NCI-H146 treated with DMSO at 0.1 percent for 48 hours (cell line): ENCODE measurements around the gene A2ML1.
A peak's percentile ranks its signal among the peaks of the same experiment; 100 is the strongest.
"Not testable (repeated sequence)": the region's sequence is repeated elsewhere in the genome, so short reads cannot be mapped to it uniquely, and the experiment has no call there.

ENCODE experiments used
- DNase-seq: peaks from one replicate; lab custom pipeline; 2025; ENCODE audit not compliant: unreplicated experiment; lab: John Stamatoyannopoulos, UW

The A2ML1 gene

DNA sequence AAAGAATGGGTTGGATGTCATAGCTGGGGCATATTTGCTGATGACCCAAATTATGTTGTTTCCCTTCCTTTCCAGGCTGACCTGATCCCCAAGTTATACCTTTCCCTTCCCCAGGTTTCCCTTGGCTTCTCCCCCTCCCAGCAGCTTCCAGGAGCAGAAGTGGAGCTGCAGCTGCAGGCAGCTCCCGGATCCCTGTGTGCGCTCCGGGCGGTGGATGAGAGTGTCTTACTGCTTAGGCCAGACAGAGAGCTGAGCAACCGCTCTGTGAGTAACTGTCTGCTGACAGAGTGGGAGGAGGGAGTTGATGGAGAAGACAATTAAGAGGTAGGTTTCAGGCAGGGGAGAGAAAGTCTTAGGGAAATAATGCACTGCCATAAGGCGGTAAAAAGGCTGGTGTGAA lies 25.0 kb downstream of the A2ML1 start:
- no peak for DNase-seq

DNA sequence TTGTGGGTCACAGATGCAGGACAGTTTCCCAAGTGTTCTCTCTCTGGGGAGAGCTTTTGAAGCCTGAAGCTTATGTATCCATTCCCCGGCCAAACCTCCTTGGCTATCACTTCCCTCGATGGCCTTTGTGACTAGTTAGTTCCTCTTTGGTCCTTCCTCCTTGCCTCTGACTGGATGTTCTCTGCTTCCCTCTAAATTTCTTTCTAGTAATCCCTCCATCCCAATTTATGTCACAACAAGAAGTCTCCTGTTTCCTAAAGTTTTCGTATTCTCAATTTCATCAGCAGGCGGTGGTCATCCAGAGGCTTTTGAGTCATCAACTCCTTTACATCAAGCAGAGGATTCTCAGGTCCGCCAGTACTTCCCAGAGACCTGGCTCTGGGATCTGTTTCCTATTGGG lies 27.5 kb downstream of the A2ML1 start:
- no peak for DNase-seq

DNA sequence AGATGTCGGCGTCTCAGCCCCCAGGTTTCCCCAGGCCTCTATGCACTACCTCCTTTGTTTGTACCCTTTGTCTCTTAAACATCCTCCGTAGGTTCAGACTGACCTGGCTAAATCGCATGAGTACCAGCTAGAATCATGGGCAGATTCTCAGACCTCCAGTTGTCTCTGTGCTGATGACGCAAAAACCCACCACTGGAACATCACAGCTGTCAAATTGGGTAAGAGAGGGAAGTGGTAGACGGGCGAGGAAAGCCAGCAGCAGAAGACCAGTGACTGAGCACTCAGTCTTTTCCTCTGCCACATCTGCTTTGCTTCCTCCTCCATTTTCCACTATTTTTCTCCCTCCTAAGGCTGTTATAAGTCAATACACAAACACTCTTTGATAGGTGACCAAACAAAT lies 29.7 kb downstream of the A2ML1 start:
- DNase-seq: no peak

DNA sequence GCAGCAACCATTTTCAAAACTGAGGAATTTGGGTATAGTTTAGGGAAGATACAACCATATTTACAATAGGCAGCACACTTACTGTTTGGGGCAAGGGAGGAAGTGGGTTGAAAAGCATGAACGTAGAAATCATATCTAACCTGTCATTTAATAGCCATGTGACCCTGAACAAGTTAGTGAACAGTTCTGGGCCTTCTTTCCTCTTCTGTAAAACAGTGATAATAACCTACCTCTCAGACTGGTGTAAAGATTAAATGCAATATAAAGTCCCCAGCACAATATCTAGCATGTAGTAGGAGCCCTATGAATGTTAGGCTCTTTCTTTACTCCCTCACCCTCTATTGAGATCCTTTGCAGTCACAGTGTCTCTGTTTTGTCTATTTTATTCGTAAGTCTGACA lies 33.5 kb downstream of the A2ML1 start:
- DNase-seq: no peak

- DNase-seq: not testable (repeated sequence)
Measured at GRCh38 chr12:8859448-8859847, 37.0 kb downstream of the A2ML1 start.

GRCh38 chr12:8860165-8860961 lies 37.9 kb downstream of the A2ML1 start:
- DNase-seq: peak; percentile 13

GRCh38 chr12:8866429-8866828 lies 44.0 kb downstream of the A2ML1 start:
- no peak for DNase-seq

DNA sequence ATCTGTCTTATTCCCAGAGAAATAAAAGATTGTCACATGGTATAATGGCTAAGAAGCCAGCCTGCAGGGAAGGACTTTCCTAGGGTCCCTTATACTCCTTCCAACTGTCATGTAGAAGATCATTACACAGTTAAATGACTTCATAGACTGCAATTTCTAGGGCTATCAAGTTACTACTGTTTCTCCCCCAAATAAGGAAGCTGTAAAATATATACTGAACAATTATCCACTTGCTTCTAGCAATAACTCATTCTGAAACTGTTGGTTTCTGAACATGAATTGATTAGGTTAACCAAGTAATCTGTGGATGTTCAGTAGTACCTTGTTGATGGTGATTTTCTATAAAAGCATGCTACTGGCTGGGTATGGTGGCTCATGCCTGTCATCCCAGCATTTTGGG lies 44.6 kb downstream of the A2ML1 start:
- no peak for DNase-seq

DNA sequence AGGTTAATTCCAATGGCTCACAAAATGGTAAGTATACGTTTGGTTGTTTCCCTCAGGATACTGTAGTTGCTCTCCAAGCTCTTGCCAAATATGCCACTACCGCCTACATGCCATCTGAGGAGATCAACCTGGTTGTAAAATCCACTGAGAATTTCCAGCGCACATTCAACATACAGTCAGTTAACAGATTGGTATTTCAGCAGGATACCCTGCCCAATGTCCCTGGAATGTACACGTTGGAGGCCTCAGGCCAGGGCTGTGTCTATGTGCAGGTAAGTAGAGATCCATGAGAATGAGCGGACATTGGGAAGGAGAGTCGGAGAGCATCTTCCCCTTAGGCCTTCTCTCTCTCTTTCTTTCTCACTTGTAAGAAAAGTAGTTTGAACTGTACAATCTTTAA lies 45.4 kb downstream of the A2ML1 start:
- DNase-seq: no peak

GRCh38 chr12:8870586-8870985 lies 48.2 kb downstream of the A2ML1 start:
- no peak for DNase-seq

DNA sequence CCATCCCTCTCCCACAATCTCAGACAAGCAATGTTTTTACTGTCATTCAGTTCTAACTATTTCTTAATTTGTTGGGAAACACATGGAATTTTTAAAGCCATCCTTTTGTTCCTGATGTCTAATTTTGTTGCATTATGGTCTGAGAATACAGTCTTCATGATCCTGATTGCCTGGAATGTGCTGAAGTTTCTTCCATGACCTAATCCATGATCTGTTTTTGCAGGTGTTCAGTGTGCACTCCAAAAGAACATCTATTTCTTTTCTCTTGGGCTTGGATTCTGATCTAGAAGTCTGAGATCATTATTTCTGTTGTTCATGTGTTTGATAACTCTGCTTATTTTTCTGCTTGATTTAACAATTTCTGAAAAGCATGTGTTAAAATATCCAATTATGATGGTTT lies 48.6 kb downstream of the A2ML1 start:
- no peak for DNase-seq

- no peak for DNase-seq
Measured at GRCh38 chr12:8876887-8877286, 54.5 kb downstream of the A2ML1 start.

GRCh38 chr12:8886502-8887284 lies 64.3 kb downstream of the A2ML1 start:
- DNase-seq: no peak

GRCh38 chr12:8887285-8887715 lies 64.9 kb downstream of the A2ML1 start:
- no peak for DNase-seq

DNA sequence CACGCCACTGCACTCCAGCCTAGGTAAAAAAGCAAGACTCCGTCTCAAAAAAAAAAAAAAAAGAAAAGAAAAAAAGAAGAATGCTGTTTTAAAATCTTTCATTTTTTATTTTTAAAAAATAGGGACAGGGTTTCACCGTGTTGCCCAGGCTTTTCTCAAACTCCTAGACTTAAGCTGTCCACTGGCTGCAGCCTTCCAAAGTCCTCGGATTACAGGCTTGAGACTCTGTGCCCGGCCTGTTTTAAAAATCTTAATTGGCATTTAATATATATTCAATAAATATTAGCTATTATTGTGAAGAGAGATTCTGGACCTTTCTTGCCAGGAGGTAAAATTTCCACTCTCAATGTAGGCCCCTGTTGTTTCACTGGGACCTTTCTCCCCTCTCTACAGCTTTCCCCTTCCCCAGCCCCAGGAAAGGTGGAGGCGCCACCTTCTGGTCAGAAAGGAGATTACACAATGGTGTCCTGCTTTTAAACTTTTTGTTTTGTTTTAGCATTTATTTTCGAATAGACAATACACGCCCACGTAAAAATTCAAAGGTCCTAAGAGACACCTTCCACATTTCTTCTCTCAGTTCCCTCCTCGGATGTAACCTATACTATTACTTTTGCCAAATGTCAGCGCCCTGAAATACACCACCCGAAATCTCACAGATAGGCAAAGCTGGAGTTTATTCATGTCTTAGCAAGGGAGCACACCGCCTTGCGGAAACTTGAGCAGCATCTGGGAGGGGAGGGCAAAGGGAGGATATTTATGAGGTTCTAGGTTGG lies 68.1 kb downstream of the A2ML1 start:
- DNase-seq: peak; percentile 38

DNA sequence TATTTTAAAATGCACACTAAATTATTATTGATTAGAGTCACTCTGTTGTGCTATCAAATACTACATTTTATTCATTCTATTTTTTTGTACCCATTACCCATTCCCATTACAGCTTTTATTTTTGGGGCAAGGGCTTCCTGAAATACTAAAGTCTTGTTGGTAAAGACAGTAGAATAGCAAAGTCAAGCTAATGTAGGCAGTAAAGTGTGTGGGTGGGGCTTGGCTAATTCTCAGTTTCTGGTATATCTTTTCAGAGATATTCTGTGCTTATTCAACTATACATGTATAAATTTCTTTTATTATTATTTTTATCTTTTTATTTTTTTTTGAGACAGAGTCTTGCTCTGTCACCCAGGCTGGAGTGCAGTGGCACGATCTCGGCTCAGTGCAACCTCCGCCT lies 69.6 kb downstream of the A2ML1 start:
- DNase-seq: no peak

GRCh38 chr12:8894378-8894777 lies 72.0 kb downstream of the A2ML1 start:
- no peak for DNase-seq

DNA sequence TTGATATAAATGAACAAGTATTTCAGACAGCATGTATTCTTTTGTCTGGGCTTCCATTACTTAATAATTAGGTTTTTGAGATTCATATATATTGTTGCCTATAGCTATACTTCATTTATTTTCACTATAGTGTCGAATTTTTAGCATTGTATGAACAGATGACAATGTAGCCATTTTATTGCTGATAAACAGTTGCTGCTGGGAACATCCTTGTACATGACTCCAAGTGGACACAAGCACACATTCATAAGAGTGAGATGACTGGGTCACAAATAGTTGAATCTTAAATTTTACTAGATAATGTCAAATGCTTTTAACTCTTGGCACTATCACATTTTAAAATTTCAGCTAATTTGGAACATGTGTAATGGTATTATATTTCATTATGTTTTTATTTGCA lies 72.6 kb downstream of the A2ML1 start:
- DNase-seq: no peak

DNA sequence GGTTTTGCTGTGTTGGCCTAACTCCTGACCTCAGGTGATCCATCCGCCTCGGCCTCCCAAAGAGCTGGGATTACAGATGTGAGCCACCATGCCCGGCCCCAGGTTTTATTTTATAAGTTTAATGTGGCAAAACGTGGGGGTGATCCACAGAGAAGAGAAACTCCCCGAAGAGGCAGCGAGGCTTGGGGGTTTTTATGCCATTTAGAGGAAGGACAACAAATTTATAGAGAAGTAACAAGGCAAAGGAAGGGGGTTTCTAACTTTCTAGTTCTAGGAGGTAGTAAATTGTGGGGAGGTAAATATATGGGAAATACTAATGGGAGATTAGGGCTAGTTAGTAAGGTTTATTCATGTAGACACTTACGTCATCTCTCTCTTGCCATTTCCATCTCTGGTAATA lies 74.7 kb downstream of the A2ML1 start:
- no peak for DNase-seq

DNA sequence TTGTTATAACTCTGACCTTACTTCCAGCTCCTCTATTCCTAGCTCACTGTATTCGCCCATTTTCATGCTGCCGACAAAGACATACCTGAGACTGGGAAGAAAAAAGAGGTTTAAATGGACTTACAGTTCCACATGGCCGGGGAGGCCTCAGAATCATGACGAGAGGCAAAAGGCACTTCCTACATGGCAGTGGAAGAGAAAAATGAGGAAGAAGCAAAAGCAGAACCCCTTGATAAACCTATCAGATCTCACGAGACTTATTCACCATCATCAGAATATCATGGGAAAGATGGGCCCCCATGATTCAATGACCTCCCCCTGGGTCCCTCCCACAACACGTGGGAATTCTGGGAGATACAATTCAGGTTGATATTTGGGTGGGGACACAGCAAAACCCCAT lies 77.4 kb downstream of the A2ML1 start:
- no peak for DNase-seq

- DNase-seq: not testable (repeated sequence)
Measured at GRCh38 chr12:8902703-8903102, 80.3 kb downstream of the A2ML1 start.

- no peak for DNase-seq
Measured at GRCh38 chr12:8903646-8904045, 81.2 kb downstream of the A2ML1 start.
